Activated CD4-positive, alpha-beta T cell treated with anti-CD3 and anti-CD28 coated beads, Interleukin-2, amount 50 U/mL, for 48 hours (primary cell): ENCODE measurements around the gene GNPTAB.
"Not testable (repeated sequence)": the region's sequence is repeated elsewhere in the genome, so short reads cannot be mapped to it uniquely, and the experiment has no call there.

Source experiments
- DNase-seq, 2 experiments: peaks; one replicate each; pipeline ENCODE4 v3.0.0-alpha.2; 2020

Gene GNPTAB

DNA sequence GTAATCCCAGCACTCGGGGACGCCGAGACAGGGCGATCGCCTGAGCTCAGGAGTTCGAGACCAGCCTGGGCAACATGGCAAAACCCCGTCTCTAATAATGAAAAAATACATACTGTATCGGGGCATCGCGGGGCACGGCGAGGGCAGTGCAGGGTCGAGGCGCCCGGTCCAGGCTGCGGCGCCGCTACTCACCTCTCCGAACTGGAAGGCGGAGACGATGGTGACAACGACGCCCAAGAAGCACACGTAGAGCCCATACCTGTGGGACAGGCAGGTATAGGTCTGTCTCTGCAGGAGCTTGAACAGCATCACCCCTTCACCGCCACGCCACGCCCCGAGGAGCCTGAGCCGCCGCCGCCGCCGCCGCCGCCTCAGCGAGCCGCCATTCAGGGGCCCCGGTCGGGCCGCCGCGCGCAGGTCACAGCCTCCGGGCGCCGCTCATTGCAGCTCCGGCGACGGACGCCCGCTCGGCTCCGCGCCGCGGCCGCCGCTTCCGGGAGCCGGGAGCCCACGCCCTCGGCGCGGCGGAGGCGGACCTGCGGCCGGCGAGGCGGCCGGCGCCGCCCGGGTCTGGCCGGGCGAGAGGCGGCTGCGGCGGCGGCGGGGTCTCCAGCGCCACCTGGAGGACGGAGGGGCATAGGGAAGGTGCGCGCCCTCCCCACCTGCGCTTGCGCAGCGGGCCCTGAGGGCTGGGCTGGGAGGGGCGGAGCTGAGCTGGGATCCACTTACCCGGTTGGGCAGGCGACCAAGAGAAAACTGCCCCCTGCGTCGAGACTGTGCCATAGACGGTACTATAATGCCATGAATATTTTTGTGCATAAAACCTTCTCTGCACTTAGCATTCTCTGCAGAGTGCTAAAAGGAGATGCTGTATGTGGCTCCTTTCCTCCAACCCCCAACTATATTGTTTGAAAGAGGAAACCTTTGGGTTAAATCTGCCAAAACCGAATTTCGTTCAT, at the start of gene GNPTAB:
GNPTAB (minus strand) TSS at position 593 of the 959 bp plus-strand sequence; CDS start at position 309, 284 bp downstream.
- peak; percentile 94 to 96 for DNase-seq

DNA sequence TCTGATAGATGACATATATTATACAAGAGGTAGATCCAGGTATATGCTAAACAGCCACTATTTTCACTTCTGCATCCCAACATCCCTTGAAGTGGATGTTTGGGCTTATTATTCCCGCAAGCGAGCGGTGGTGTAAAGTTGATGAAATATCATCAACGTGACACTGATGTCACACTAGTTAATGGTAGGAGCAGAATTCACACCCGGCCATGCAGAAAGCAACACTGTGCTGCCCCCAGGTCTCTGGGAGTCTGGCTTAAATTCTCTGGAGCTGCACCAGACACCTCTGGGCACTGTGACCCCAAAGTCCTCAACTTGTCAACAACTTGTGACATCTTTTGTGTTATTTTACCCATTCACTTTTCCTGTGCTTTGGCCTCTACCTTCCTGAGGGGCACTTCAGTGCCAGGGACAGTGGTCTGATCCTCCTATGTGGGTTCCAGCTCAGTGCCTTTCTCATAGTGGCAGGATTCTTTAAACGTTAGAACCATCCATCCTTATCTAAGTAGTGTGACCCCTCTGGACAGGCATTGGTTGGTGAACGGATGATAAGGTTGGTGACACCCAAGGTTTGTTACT, 47.6 kb upstream of the GNPTAB start:
- DNase-seq, result no peak

DNA sequence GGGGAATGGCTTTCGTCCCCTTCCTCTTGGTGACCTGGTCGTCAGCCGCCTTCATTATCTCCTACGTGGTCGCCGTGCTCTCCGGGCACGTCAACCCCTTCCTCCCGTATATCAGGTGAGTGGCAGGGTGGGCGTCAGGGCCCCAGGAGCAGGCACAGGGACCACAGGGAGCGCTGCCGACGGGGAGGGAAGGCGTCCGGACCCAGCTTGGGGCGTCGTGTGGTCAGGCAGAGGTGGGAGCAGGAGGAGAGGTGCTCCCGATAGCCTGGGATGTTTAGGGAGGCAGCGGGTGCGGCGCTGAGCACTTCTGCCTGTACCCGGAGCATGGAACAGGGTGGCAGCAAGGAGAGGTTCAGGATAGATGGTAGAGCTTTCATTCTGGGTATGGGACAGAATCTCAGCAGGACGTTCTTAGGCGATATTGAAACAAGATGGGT, 47.1 kb upstream of the GNPTAB start:
- DNase-seq, result no peak

DNA sequence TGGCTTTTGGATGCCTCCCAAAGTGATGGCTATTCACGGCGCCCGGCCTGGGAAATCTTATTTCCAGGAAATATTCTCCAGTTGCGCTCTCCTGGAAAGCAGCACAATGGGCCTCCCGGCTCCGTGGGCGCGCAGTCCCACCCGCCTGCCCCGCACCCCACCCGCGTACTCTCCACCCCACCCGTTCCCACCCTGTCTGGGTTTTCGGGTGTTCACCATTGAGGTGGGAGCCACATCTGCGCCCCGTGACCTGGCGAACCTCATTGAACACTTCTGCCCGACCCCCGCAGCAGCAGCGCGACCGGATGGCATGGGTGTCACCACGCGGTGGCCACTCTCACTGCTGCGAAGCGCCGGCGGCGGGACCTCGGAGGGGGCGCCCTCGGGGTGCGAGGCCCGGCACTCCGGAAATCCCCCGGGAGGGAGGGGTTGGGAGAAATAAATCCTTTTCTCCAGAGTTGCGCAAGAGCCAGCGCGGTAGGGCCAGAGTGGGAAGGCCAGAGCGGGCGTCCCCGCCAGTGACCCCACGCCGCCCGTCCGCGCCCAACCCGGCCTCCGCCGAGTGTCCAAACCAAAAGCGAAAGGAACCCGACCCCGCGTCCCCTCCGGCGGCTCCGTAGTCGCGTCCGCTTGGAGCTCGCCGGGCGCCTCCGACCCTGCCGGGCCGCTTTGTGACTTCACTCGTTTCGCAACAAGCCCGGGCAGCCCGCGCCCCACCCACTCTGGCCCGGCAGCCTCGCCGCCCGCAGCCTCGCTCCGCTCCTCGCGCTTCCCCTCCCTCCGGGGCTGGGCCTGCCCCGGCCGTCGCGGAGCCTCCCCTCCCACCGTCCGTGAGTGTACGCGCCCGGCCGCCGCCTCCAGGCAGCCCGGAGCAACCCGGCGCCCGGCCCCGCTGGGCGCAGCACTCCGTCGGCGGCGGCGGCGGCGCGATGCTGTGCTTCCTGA, 46.4 kb upstream of the GNPTAB start, which contains the start of gene DRAM1:
DRAM1 (plus strand) TSS at position 720 of the 945 bp plus-strand sequence; CDS start at position 930, 210 bp downstream.
- DNase-seq, result peak; percentile 78 to 83

DNA sequence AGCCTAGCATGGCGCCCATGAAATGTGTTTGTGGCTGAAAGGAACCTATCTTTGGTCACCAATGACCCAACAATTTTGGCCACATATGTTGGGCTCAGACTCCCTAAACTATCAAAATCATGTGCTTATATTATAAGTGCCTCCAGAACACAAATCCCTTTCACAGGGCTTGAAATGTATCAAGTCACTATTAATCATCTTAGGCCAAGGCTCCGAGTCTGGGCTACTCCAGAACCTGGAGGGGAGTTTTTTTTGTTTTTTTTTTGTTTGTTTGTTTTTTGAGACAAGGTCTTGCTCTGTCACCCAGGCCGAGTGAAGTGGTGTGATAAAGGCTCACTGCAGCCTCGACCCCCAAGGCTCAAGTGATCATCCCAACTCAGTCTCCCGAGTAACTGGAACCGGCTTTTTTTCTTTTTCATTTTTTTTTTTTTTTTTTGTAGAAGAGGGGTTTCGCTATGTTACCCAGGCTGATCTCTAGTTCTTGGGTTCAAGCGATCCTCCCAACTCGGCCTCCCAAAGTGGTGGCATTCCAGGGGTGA, 45.6 kb upstream of the GNPTAB start:
- DNase-seq, result no peak

DNA sequence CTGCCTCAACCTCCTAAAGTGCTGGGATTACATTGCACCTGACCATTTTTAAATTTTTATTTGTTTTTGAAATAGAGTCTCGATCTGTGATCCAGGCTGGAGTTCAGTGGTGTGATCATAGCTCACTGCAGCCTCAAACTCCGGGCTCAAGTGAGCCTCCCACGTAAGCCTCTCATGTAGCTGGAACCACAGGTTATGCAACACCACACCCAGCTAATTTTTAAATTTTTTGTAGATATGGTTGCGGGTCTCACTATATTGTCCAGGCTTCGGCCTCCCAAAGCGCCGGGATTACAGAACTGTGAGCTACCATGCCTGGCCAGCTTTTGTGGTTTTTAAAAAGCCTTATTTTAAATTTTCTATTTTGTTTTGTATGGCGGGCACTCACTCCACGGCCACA, 44.4 kb upstream of the GNPTAB start:
- DNase-seq, result no peak

DNA sequence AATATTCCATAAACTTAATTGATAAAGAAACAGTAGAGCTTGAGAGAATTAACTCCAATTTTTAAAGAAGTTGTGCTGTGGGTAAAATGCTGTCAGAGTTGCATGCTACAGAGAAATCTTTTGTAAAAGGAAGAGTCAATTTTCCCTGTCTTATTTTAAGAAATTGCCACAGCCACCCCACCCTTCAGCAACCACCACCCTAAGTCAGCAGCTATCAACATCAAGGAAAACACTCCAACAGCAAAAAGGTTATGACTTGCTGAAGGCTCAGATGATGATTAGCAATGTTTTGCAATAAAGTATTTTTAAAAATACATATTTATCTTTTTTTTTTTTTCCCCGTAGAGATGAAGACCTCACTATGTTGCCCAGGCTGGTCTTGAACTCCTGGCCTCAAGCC, 40.2 kb upstream of the GNPTAB start:
- DNase-seq, result no peak

DNA sequence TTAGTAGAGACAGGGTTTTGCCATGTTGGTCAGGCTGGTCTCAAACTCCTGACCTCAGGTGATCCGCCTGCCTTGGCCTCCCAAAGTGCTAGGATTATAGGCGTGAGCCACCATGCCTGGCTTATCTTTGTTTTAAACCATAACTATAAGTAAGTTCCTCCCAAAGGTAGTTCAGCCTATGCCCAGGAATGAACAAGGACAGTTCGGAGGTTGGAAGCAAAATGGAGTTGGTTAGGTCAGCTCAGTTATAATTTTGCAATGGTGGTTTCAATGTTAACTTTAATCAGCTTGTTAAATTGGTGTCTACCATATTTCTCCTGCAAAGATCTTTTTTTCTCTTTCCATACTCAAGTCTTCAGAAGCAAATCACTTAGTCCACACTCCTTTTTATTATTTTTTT, 36.9 kb upstream of the GNPTAB start:
- not testable (repeated sequence) for DNase-seq

DNA sequence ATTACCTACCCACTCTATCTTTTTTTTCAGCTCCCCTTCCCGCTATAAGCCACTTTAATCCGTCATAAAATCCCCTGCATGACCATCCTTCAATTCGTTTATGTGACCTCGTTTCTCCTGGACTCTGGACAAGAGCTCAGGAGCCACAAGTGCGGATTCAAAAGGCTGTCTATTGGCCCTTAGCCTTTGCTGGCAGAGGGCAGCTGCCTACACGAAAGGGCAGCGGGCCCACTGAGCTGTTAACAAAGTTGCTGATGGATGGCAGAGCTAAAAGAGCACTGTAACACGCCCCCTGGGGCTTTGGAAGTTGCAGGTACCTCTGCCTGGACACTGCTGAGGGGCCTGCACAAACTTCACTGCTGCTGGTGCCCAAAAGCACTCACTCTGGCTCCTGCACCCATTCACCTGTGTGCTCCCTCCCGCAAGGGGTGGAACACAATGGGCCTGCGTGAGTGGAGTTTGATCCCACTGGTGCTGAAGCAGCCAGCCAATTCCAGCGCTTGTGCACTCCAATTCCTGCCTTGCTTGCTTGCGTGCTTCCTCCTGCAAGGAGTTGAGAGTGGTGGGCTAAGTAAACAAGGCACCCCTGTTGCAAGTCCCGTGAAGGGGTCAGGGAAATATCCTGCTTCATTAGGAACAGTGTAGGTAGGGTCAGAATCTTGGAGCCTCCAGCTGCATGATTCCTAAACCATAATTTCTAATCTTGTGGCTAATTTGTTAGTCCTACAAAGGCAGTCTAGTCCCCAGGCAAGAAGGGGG, 36.0 kb upstream of the GNPTAB start:
- DNase-seq, result no peak

DNA sequence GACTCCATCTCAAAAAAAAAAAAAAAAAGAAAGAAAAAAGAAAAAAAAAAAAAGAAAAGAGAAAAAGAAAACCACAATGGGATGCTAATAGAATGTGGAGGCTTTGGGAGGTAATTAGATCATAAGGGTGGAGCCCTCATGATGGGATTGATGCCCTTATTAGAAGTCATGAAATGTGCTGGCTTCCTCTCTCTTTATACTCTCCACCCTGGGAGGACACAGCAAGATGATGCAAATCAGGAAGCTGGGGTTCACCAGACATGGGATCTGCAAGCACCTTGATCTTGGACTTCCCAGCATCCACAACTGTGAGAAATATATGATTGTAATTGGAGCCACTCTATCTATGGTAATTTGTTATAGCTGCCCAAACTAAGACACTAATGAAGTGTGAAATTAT, 33.2 kb upstream of the GNPTAB start:
- no peak for DNase-seq

DNA sequence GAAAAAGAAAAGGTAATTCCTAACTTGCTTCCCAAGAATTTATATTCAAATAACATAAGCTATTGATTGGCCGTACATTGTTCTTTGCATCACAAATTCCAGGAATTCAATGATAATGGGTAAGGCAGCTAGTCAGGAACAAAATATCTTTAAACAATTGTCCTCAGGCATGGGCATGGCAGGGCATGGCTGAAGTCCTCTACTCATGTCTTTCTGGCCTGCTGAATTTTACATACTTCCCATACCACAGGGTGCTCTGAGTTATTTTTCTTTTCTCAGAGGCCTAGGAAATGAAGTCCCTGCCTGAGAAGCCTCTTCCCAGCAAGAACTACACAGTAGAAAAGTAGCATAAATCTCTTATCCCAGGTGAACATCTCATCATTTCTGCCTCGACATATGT, 31.5 kb upstream of the GNPTAB start:
- DNase-seq, result no peak

DNA sequence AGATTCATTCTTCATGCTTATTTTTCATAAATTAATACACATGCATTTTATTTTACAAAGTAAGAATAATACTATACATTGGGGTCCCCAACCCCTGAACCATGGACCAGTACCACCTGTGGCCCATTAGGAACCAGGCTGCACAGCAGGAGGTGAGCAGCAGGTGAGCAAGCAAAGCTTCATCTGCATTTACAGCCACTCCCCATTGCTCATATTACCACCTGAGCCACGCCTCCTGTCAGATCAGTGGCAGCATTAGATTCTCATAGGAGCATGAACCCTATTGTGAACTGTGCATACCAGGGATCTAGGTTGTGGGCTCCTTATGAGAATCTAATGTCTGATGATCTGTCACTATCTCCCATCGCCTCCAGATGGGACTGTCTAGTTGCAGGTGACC, 30.9 kb upstream of the GNPTAB start:
- not testable (repeated sequence) for DNase-seq

DNA sequence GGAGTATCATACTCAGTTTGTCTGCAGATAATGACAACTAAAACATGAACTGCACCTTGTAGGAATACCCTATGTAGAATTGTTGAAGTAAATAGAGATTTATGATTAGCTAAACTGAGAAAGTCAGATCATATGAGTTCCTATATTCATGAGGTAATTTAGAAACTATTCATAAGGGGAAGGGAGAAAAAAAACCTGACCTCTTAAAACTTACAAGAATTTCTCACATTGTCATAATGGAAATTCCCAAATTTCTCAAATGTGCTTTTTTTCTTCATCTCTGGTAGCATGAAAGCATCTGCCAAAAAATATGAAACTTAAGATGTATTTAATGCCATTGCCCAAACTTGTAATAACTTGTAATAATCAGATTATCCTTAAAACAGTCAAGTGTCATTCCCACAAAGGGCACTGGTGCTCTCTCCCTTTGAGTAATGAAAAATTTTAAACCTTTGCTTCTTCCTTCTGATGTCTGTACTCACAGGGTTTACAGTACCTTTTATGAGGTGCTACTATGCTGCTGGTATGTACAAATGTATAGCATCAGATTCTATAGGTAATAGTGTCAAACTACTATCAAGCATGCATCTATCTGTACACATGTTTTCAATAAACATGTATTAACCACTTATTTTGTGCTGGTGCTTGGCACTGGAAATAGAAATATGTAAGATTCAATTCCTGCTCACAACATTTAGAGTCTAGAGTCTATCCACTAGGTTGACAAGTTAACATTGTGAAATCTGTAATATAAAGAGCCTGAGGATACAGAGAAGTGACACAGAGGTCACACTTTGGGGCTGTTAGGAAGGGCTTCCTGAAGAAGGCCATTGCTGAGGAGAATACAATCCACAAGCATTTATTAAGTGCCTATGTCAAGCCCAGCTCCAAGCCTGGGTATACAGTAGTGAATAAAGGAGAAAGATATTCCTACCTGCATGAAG, 29.2 kb upstream of the GNPTAB start:
- no peak for DNase-seq

DNA sequence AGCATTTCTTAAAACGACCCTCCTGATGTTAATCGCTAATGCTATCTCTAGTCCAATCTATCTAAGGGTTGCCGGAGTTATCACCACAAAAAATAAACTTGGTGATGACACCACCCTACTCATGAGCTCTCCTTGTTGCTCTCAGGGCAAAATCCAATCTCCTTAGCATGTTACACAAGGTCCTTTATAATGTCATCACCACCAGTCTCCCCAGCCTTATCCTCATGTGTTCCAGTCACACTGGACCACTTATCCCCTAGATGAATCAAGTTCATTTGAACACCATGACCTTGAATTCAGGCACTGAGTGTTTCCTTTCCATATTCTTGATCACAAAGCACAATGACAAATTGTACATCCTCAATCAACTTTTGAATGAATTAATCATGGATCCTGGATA, 27.6 kb upstream of the GNPTAB start:
- DNase-seq, result no peak

DNA sequence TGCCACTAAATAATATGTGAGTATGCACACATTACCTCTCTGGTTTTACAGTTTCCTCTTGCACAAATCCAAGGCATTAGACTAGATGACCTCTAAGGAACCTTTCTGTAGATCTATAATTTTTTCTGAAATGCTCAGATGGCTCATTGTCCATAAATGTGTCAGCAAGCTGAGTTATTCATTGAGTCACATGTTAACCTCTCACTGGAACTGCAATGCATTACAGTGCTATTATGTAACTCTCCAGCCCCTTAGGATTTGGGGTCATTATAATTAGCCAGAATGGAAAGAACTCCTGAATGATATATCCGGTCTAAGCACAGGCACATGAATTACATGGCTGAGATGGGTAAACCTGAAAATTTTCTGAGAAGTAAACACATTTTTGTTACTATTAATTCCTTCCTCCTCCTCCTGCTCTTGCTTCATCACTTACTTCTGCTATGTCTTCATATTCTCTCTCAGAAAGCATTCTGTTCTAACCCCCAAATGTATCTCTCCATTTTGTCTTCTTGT, 26.3 kb upstream of the GNPTAB start:
- no peak for DNase-seq

DNA sequence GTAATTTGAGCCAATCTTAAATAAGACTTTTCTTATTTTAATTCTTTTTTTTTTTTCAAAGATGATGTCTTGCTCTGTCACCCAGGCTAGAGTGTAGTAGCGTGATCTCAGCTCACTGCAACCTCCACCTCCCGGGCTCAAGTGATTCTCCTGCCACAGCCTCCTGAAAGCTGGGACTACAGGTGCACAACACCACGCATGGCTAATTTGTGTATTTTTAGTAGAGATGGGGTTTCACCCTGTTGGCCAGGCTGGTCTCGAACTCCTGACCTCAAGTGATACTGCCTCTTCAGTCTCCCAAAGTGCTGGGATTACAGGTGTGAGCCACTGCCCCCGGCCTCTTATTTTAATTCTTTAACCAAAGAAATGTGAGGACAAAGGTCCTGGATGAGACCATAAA, 25.9 kb upstream of the GNPTAB start:
- not testable (repeated sequence) for DNase-seq

DNA sequence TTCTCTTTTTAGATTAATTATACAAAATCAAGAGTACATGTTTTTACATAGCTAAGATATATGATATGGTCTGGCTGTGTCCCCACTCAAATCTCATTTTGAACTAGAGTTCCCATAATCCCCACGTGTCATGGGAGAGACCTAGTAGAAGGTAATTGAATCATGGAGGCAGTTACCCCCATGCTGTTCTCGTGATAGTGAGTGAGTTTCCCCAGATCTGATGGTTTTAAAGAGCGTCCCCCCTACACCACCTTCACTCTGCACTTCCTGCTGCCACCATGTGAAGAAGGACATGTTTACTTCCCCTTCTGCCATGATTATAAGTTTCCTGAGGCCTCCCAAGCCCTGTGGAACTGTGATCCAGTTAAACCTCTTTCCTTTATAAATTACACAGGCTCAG, 25.2 kb upstream of the GNPTAB start:
- DNase-seq, result no peak

DNA sequence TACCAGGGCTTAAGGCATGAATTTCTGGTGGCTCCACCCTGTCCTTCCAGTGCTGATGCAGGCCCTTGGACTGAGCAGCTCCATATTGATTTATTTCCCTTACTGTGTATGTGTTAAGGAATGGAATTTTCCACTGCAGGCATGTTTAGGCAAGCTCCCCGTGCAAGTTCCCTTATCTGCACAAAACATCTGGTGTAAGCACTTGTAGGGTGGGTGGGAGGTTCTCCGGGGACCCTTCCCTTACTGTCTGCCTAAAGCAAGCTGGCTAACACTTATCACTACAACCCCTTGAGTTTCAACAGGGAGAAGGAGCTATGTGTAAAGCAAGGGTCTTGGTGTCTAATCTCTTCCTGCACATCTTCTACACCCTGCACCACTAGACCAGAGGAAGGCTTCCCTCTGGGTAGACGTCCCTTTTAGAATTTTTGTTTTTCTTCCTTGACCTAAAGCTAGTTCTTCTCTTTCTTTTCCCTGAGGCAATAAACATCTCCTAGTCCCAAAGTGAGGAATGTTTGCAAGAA, 24.7 kb upstream of the GNPTAB start:
- DNase-seq, result no peak

DNA sequence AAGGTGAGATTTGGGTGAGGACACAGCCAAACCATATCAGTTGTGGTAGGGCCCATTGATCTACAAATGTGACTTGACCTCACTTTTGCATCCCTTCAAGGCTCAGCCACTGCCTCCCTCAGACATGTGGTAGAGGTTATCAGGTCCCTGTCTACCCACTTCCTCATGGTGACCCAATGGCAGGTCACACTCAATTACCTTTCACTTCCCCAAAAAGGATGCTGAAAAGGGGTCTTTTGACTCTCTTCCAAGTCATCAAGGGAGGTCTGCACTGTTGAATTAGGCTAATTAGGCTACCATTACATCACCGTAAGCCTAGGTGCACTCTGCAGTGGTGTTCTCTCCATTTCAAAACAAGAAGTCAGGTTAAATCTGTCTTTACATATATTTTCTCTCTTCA, 24.0 kb upstream of the GNPTAB start:
- no peak for DNase-seq

DNA sequence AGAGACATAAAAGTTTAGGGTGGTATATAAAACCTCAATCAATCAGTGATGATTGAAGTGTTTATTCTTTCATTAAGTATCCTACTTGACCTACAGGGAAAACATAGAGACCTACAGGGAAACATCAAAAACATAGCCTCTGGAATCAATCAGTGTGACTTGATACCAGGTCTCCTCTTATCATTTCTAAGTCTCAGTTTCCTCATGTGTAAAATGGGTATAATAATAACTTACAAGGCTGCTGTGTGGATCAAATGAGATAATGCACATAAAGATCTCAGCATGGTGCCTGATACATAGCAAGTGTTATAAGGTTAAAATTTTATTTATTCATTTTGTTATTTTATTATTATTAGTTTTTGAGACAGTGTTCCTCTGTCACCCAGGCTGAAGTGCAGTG, 22.2 kb upstream of the GNPTAB start:
- DNase-seq, result no peak
